Gastroesophageal sphincter (tissue), 3 donors: Measurements from ENCODE around the gene GALNT18.

ENCODE experiments used
- POLR2A ChIP-seq, 2 donors: fragments of 450-650 bp; IDR thresholded peaks; one replicate each; pipeline ENCODE4 v1.6.1; 2017; ENCODE audit warnings: antibody characterized with exemption in 2 of 2, mild to moderate bottlenecking in 2 of 2, moderate library complexity in 1 of 2
- POLR2AphosphoS5 ChIP-seq: sonication (generic); formaldehyde crosslinking; IDR thresholded peaks from one replicate; pipeline ENCODE4 v1.6.1; 2017; ENCODE audit warnings: antibody characterized with exemption
- TF ChIP-seq, protein P1 (sequence below), 4 experiments: fragments of 200-600 bp in 2 of 4; fragments of 450-650 bp in 2 of 4; sonication (generic) in 1 of 4; IDR thresholded peaks; one replicate each; pipeline ENCODE4 v1.5.1; 2017 to 2019; ENCODE audit warnings: antibody characterized with exemption in 4 of 4, mild to moderate bottlenecking in 2 of 4, moderate library complexity in 2 of 4

DNA sequence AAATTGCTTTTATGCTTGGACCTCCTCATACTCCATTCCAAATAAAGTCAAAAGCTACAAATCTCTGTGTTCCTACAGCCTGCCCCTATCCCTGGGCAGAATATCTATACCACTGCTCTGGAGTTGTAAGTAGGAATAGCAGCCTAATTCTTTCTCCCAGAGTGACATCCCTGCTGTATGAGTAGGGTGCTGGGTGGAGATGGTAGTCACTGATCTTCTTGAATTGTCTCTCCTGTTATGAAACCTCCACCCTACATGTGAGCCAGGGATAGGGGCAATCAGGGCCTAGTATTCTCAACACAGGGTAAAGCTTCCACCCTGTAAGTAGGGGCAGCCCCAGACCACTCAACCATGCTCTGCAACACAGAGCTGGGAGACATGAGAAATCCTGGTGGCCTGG, 19.8 kb downstream of the GALNT18 start:
- TF ChIP-seq, protein P1, sequence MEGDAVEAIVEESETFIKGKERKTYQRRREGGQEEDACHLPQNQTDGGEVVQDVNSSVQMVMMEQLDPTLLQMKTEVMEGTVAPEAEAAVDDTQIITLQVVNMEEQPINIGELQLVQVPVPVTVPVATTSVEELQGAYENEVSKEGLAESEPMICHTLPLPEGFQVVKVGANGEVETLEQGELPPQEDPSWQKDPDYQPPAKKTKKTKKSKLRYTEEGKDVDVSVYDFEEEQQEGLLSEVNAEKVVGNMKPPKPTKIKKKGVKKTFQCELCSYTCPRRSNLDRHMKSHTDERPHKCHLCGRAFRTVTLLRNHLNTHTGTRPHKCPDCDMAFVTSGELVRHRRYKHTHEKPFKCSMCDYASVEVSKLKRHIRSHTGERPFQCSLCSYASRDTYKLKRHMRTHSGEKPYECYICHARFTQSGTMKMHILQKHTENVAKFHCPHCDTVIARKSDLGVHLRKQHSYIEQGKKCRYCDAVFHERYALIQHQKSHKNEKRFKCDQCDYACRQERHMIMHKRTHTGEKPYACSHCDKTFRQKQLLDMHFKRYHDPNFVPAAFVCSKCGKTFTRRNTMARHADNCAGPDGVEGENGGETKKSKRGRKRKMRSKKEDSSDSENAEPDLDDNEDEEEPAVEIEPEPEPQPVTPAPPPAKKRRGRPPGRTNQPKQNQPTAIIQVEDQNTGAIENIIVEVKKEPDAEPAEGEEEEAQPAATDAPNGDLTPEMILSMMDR (IDR thresholded peaks at IDR 0.05): no peak
- TF ChIP-seq POLR2AphosphoS5 (no peak), POLR2A (IDR thresholded peaks at IDR 0.05) (no peak)
